Amniotic stem cell (primary cell): Measurements from ENCODE around the gene SOSTDC1.
"Not testable (repeated sequence)": the region's sequence is repeated elsewhere in the genome, so short reads cannot be mapped to it uniquely, and the experiment has no call there.

Experiments
- DNase-seq: peaks from one replicate; lab custom pipeline; 2025; lab: John Stamatoyannopoulos, UW

SOSTDC1 gene, protein sequence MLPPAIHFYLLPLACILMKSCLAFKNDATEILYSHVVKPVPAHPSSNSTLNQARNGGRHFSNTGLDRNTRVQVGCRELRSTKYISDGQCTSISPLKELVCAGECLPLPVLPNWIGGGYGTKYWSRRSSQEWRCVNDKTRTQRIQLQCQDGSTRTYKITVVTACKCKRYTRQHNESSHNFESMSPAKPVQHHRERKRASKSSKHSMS

DNA sequence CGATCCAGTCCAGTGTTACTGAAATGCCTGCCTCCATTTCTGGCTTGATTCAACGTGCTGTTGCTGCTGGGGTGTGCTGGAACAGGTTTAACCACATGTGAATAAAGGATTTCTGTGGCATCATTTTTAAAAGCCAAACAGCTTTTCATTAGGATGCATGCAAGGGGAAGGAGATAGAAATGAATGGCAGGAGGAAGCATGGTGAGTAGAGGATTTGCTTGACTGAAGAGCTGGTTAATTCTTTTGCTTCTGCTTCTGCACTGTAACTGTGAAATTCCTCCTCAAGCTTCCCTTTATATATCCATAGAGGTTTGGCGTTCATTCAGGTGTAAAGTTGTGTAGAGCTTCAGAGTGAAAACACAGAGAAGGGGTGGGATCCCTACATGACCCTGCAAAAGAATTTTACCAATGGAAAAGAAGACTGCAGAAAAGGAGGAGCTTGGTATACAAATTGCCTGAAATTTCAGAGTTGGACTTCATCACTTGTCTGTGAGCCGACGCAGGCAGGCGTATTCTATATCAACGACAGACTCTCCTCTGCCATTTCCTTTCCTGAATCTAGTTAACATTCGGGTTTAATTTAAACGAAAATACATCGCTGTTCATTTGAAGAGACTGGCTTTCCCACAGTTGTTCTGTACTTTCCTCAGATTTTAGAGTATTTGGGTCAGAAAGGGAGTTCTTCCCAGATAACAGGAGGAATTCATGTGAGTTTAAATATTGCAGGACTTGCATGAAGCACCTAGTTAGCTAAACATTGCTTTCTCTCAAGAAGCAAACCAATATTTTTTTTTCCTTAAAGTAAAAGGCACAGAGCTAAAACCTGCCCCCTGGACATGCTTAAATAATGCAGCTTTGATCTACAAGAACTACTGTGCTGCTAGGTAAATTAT is at the start of gene SOSTDC1:
Gene SOSTDC1, minus strand, starts transcription at position 270 of the 893 bp plus-strand sequence. Its CDS starts 70 bp downstream, at position 200.
- no peak for DNase-seq

GRCh38 chr7:16514729-16515128 is 49.2 kb upstream of the SOSTDC1 start:
- DNase-seq, result no peak

- no peak for DNase-seq
Observed at GRCh38 chr7:16514271-16514670, 48.7 kb upstream of the SOSTDC1 start.

DNA sequence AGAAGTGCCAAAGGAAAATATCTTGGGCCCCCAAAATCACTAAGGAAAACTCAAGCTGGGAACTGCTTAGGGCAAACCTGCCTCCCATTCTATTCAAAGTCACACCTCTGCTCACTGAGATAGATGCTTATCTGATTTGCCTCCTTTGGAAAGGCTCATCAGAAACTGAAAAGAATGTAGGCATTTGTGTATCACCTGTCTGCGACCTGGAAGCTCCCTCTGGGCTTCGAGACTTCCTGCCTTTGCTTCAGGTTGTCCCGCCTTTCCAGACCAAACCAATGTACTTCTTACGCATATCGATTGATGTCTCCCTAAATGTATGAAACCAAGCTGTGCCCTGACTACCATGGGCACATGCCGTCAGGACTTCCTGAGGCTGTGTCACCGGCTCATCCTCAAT is 46.6 kb upstream of the SOSTDC1 start:
- no peak for DNase-seq

DNA sequence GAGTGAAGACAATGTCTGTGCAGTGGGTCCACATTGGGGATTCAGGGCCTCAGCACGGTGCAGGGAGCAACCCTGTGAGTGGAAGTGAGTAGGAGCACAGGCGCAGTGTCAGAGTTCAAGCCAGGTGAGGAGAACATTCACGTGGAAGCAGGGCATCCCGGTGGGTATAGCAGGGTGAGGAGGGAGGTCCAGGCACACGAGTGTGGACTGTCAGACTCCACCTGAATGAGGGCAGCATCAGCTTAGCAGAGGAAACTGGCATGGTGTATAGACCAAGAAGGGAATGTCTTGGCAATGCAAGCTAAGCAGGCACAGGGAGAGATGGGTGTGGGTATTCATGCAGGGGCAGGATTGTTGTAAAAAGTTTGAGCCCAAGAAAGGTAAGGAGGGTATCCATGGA is 45.8 kb upstream of the SOSTDC1 start:
- no peak for DNase-seq

DNA sequence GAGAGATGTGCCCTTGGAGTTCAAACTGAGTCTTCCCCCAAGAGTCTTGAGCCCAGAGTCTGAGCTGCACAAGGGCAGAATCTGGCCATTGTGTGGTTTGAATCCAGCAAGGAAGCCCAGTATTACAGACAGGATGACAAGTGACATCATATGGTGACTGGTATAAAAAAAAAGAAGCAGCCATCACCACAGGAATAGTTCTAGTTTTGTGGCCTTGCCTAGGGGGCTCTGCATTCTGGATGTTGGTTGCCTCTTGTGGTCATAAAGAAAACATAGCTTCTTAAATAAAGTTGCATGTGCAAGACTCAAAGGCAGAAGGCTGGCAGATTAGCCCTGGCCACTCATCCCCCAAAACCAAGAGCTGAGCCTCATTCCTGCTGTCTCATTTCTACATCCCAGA is 44.3 kb upstream of the SOSTDC1 start:
- DNase-seq, result no peak

- DNase-seq, result not testable (repeated sequence)
Observed at GRCh38 chr7:16506422-16506821, 40.9 kb upstream of the SOSTDC1 start.

GRCh38 chr7:16504019-16504418 is 38.5 kb upstream of the SOSTDC1 start:
- DNase-seq, result no peak

DNA sequence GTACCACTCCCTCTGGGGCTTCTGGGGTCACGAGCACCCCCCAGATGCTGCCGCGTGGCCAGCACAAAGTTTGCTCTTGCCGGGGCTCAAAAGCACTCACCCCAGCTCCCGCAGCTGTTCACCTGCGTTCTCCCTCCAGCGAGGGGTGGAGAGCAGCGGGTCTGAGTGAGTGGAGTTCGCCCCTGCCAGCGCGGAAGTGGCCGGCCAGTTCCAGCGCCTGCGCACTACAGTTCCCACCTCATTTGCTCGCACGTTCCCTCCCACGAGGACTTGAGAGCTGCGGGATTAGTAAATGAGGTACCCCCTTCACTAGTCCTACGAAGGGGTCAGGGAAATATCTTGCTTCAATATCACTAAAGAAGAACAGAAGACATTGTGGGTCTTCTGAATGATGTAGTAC is 36.8 kb upstream of the SOSTDC1 start:
- DNase-seq, result no peak

- no peak for DNase-seq
Observed at GRCh38 chr7:16498122-16498521, 32.6 kb upstream of the SOSTDC1 start.

GRCh38 chr7:16494955-16495719 is 29.6 kb upstream of the SOSTDC1 start:
- DNase-seq, result no peak

DNA sequence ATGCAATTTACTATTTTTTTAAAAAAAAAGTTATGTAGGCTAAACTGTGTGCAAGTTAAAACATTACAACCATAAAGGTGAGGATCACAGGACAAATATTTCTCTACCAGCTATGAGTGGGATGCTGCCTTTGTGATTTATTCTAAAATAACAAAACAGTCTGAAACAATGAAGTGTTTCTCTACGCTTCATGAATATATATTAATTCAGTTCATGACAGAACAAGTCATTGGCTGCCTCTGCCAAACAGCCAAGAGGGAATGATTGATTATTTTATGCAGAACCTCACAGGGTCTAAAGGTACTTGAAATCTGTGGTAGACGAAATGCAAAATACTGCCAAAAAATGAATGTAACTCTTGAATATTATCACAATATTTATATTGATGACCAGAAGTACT is 29.0 kb upstream of the SOSTDC1 start:
- no peak for DNase-seq

GRCh38 chr7:16493266-16493665 is 27.7 kb upstream of the SOSTDC1 start:
- DNase-seq, result no peak

- DNase-seq, result no peak
Observed at GRCh38 chr7:16492513-16493062, 27.1 kb upstream of the SOSTDC1 start.

GRCh38 chr7:16491148-16491547 is 25.6 kb upstream of the SOSTDC1 start:
- no peak for DNase-seq

GRCh38 chr7:16484453-16485158 is 19.1 kb upstream of the SOSTDC1 start:
- DNase-seq, result no peak

GRCh38 chr7:16479591-16479990 is 14.1 kb upstream of the SOSTDC1 start:
- DNase-seq, result no peak

DNA sequence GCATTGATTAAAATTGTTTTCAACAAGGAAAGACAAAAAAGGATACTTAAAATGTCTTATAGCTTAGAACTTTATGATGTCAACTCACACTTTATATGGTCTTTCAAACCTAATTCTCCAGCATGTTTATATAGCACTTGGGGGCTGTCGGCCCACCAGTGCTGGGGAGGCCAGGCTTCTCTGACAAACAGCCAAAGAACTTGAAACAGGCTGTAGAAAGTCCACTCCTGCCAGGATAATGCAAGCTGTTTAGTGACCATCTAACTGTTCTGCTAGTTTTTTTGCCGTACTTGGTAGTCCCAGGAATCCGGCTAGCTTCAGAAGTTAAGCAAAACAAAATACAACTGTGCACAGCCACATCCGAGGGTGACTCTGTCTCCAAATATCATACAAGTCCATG is 13.6 kb upstream of the SOSTDC1 start:
- DNase-seq, result no peak

DNA sequence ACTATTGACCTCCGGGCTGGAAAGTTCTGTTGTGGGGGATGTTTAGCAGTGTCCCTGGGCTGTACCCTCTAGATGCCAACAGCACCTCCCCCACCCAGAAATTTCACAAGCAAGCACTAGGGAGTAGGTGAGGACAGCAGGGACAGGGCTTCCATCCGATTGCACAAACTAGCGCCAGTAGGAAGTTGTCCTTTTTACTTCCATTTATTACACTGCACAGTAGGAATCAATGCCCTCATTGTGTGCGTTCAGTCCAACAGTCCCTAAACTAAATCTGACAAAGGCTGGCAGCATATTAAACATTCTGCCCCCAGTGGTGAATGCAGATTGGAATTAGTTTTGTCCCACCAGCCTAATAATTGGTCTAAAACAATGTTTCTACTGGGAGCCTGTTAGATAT is 6.4 kb upstream of the SOSTDC1 start:
- no peak for DNase-seq

DNA sequence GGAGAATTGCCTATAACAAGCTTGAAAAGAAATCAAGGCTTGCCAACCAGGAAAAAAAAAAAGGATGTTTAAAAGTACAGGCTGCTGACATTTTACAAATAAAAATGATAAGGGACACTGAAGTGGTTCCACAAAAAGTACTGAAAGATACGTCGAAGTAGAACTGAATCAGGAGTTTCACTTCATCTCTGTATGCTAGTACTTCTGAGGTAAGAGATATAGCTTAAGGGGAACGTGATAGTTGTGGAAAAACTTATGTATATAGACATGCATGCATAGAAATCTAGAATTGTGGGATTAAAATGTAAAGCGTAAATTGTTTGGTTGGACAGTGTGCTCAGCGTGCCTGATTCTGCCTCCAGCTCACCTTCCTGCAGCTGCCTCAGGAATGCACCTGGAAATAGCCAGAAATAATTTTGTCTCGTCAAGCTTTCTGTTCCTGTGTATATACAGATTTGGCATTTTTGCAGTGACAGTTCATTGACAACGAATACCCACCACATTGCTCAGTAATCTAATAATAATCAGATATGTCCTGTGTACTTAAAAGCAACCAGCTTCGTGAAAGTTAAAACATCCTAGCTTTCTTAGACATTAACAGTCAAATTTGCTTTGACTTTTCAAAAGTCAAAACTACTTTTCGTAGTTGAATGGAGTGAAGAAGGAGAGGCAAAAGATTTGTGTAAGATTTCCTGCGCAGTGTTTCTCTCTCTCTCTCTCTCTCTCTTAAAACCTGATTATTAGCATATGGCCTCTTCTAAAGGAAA is 1.4 kb downstream of the SOSTDC1 start:
- no peak for DNase-seq

GRCh38 chr7:16463520-16463919 is 2.0 kb downstream of the SOSTDC1 start:
- DNase-seq, result no peak
